NT2/D1 (cell line): Measurements from ENCODE around the gene KRTCAP2.

ENCODE experiments used
- DNase-seq: peaks from one replicate; pipeline ENCODE4 v3.0.0-alpha.2; 2011; ENCODE audit warnings: low read depth, low spot score
- H3K27me3 ChIP-seq: 2 replicates; pipeline ENCODE4 v1.6.0; 2011; ENCODE audit warnings: mild to moderate bottlenecking; ENCODE audit not compliant: insufficient read length, insufficient read depth
- H3K36me3 ChIP-seq: 2 replicates; pipeline ENCODE4 v1.6.1; 2011; ENCODE audit warnings: mild to moderate bottlenecking, low read length, mixed read lengths; ENCODE audit not compliant: insufficient read depth, insufficient read length
- H3K4me1 ChIP-seq: 2 replicates; pipeline ENCODE4 v1.5.1; 2011; ENCODE audit not compliant: insufficient read depth, insufficient read length
- H3K4me3 ChIP-seq: 2 replicates; pipeline ENCODE4 v1.5.1; 2011; ENCODE audit warnings: low read depth; ENCODE audit not compliant: insufficient read length
- H3K9ac ChIP-seq: 2 replicates; pipeline ENCODE4 v1.6.0; 2011; ENCODE audit warnings: low read depth; ENCODE audit not compliant: insufficient read length
- H3K9me3 ChIP-seq: 2 replicates; pipeline ENCODE4 v1.5.1; 2011; ENCODE audit warnings: mild to moderate bottlenecking, low read length; ENCODE audit not compliant: insufficient read depth
- SUZ12 ChIP-seq: IDR thresholded peaks from 2 replicates; pipeline ENCODE4 v1.6.1; 2011; ENCODE audit not compliant: insufficient read length, insufficient read depth; ENCODE audit errors: extremely low read depth
- YY1 ChIP-seq: IDR thresholded peaks from 2 replicates; pipeline ENCODE4 v1.6.1; 2011; ENCODE audit not compliant: insufficient read length, insufficient read depth
- ZNF274 ChIP-seq: IDR thresholded peaks from 2 replicates; pipeline ENCODE4 v1.6.1; 2011; ENCODE audit warnings: mild to moderate bottlenecking, low read depth, low read length

The KRTCAP2 gene

GRCh38 chr1:155205035-155205434 is 31.9 kb upstream of the KRTCAP2 start:
- DNase-seq = no peak
- Histone ChIP-seq H3K4me3 (no peak overlapping the region), H3K9ac (no peak overlapping the region), H3K9me3 (no peaks in the 10 kb centered on the region), H3K4me1 (peaks cover 6% of the 10 kb centered on the region), H3K27me3 (no peaks in the 10 kb centered on the region), H3K36me3 (peaks cover 59% of the 10 kb centered on the region)
- no peak for TF ChIP-seq SUZ12
- no peak for TF ChIP-seq YY1
- no peak for TF ChIP-seq ZNF274

- H3K36me3 ChIP-seq = peaks cover 76% of the 10 kb centered on the region
- H3K9ac ChIP-seq = no peak overlapping the region
- TF ChIP-seq ZNF274 (no peak), YY1 (no peak), SUZ12 (no peak)
Measured at GRCh38 chr1:155202731-155203515, 29.8 kb upstream of the KRTCAP2 start.

GRCh38 chr1:155202198-155202597 is 29.1 kb upstream of the KRTCAP2 start:
- TF ChIP-seq SUZ12 (no peak), YY1 (no peak), ZNF274 (no peak)
- Histone ChIP-seq H3K4me3 (no peak overlapping the region), H3K27me3 (no peaks in the 10 kb centered on the region), H3K36me3 (peaks cover 83% of the 10 kb centered on the region), H3K9ac (no peak overlapping the region), H3K9me3 (no peaks in the 10 kb centered on the region), H3K4me1 (peaks cover 17% of the 10 kb centered on the region)
- DNase-seq = no peak

More at GRCh38 chr1:155202731-155203515, 29.8 kb upstream of the KRTCAP2 start:
- H3K4me1 ChIP-seq = peaks cover 11% of the 10 kb centered on the region
- no peaks in the 10 kb centered on the region for H3K9me3 ChIP-seq
- no peak overlapping the region for H3K4me3 ChIP-seq
- no peak for DNase-seq
- no peaks in the 10 kb centered on the region for H3K27me3 ChIP-seq

DNA sequence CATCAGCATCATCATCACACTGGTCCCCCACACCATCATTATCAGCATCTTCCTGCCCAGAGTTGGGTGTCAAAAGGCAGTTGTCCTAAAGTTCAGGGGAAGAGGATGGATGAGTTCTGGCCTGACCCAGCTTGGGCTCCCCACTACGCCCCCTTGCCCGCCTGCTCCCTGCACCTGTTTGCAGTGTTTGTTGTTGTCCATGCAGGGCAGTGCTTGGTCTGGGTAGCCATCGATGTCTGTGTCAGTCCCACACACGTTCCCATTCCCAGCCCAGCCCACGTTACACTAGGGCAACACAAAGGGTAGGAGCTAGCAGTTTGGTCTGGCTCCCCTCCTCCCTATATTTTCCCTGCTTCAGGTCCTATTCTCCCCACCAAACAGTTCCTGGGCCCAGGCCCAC is 27.8 kb upstream of the KRTCAP2 start:
- TF ChIP-seq YY1 = no peak
- no peak for TF ChIP-seq SUZ12
- no peak for TF ChIP-seq ZNF274
- no peak overlapping the region for H3K9ac ChIP-seq
- peaks cover 92% of the 10 kb centered on the region for H3K36me3 ChIP-seq
- H3K9me3 ChIP-seq = no peaks in the 10 kb centered on the region
- no peak overlapping the region for H3K4me3 ChIP-seq
- no peaks in the 10 kb centered on the region for H3K27me3 ChIP-seq
- peaks cover 24% of the 10 kb centered on the region for H3K4me1 ChIP-seq
- no peak for DNase-seq

GRCh38 chr1:155199792-155200191 is 26.7 kb upstream of the KRTCAP2 start:
- Histone ChIP-seq H3K27me3 (no peaks in the 10 kb centered on the region), H3K9ac (no peak overlapping the region), H3K4me3 (no peak overlapping the region), H3K9me3 (no peaks in the 10 kb centered on the region), H3K36me3 (peaks cover 92% of the 10 kb centered on the region), H3K4me1 (peaks cover 22% of the 10 kb centered on the region)
- TF ChIP-seq ZNF274 (no peak), YY1 (no peak), SUZ12 (no peak)
- DNase-seq = no peak

DNA sequence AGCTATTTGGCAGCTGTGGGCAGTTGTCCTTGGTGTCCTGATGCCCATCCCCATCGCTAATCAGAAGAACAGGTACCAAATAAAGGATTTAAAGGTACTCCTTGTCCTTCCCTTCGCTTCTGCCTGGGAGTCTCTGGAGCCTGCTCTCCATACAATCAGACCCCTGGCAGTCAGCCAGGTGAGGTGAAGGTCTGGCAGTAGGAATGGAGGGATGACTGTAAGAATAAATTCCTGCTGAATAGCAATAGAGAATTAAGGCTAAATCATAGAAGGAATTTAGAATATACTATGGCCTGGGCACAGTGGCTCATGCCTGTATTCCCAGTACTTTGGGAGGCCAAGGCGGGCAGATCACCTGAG is 25.4 kb upstream of the KRTCAP2 start:
- Histone ChIP-seq H3K36me3 (peaks cover 80% of the 10 kb centered on the region), H3K9ac (peak overlapping the region; percentile 4), H3K4me3 (no peak overlapping the region), H3K4me1 (peaks cover 22% of the 10 kb centered on the region), H3K27me3 (no peaks in the 10 kb centered on the region), H3K9me3 (no peaks in the 10 kb centered on the region)
- no peak for TF ChIP-seq YY1
- DNase-seq = no peak

DNA sequence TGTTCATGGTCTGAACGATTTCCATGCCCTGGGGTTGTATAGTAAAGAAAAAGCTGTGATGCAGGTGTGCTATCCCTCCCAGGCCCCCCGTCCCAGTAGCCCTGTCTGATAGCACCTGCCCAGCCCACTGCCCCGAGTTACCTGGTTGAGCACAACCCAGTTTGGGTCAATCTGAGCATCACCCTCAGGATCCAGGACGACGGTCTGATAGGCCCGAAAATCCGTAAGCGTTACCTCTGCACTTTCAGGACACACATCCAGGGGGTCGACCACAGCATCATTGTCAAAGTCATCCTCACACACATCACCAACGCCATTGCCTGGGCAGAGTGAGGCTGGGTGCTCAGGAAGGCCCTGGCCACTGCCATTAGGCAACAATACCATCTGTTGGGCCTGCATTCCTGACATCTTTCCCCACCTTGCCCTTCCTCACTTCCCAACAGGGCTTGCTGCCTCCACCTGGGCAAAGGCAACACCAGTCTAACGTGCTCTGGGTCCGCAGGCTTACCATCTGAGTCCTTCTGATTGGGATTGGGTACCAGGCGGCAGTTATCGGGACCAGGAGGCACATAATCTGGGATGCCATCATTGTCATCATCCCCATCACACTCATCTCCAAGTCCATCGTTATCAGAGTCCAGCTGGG is 24.9 kb upstream of the KRTCAP2 start:
- Histone ChIP-seq H3K9ac (peak overlapping the region; percentile 96), H3K4me1 (peaks cover 22% of the 10 kb centered on the region), H3K9me3 (no peaks in the 10 kb centered on the region), H3K27me3 (no peaks in the 10 kb centered on the region), H3K36me3 (peaks cover 75% of the 10 kb centered on the region), H3K4me3 (no peak overlapping the region)
- no peak for DNase-seq
- no peak for TF ChIP-seq ZNF274

DNA sequence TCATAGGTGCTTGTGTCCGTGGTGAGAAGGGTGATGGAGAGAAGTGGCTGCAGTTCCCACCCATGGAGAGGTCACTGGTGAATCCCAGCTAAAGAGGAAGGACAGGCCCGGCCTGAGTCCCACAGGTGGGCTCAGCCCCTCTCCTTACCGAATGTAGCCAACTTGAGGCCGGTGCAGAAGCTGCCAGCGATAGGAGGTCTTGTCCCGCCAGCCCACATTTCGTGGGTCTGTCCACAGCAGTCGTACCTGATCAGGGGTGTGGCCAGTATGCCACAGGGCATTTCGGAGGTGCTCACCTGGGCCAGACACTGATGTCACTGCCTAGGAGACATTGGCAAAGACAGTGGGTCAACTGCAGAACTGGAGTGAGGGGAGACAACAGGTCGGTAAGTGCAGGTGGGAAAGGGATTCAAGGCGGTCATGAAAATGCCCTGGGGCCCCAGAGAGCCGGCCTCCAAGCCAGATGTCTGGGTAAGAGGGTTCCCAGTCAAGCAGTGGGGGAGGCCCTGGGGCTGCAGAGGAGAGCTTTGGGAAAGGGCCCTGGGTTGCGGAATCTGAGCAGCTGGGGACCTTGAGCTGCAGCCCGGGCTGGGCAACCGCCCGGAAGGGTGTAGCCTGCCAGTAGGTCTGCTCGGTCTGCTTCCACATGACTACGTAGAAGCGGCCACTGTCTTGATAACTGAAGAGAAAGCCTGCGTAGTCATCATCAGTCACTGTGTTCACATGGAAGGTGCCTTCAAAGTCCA is 24.0 kb upstream of the KRTCAP2 start:
- Histone ChIP-seq H3K4me3 (peak overlapping the region; percentile 91), H3K36me3 (peaks cover 65% of the 10 kb centered on the region)
- no peak for TF ChIP-seq ZNF274
- no peak for TF ChIP-seq YY1
- no peak for TF ChIP-seq SUZ12

More for the DNA sequence above, 24.0 kb upstream of the KRTCAP2 start:
- Histone ChIP-seq H3K9ac (peak overlapping the region; percentile 96), H3K4me1 (peaks cover 28% of the 10 kb centered on the region), H3K9me3 (no peaks in the 10 kb centered on the region), H3K27me3 (no peaks in the 10 kb centered on the region)
- no peak for DNase-seq
